ENCODE measurements around the gene NEK8.

DNA sequence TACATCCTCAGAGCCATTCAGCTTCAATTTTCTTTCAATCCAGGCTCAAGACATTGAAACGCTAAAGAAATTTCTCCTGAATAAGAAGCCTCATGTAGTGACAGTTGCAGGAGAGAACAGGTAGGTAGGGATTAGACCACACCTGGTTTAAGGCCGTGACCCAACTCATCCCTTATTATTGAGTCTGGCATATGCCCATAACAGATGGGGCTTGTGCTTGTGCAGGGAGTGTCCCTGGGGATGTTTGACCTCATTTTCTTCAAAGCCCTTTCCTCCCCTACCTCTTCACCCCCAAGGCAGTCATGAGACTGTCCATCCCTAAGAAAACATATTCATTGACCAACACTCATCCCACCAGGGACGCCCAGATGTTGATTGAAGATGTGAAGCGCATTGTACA is 42.3 kb upstream of the NEK8 start:
- TF ChIP-seq, protein P1, sequence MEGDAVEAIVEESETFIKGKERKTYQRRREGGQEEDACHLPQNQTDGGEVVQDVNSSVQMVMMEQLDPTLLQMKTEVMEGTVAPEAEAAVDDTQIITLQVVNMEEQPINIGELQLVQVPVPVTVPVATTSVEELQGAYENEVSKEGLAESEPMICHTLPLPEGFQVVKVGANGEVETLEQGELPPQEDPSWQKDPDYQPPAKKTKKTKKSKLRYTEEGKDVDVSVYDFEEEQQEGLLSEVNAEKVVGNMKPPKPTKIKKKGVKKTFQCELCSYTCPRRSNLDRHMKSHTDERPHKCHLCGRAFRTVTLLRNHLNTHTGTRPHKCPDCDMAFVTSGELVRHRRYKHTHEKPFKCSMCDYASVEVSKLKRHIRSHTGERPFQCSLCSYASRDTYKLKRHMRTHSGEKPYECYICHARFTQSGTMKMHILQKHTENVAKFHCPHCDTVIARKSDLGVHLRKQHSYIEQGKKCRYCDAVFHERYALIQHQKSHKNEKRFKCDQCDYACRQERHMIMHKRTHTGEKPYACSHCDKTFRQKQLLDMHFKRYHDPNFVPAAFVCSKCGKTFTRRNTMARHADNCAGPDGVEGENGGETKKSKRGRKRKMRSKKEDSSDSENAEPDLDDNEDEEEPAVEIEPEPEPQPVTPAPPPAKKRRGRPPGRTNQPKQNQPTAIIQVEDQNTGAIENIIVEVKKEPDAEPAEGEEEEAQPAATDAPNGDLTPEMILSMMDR (conservative IDR thresholded peaks at IDR 0.05 in 1 of 2, IDR thresholded peaks at IDR 0.05 in 1 of 2; ENCODE audit: extremely low read depth in 1 of 2, insufficient read depth in 1 of 2, low read depth in 1 of 2, low read length in 2 of 2), result no peak
- no peak for TF ChIP-seq EZH2 (IDR thresholded peaks at IDR 0.05; ENCODE audit: borderline replicate concordance, low read length)

All from mammary epithelial cell (primary cell).